ENCODE data around the gene ABLIM1.

Gene ABLIM1

DNA sequence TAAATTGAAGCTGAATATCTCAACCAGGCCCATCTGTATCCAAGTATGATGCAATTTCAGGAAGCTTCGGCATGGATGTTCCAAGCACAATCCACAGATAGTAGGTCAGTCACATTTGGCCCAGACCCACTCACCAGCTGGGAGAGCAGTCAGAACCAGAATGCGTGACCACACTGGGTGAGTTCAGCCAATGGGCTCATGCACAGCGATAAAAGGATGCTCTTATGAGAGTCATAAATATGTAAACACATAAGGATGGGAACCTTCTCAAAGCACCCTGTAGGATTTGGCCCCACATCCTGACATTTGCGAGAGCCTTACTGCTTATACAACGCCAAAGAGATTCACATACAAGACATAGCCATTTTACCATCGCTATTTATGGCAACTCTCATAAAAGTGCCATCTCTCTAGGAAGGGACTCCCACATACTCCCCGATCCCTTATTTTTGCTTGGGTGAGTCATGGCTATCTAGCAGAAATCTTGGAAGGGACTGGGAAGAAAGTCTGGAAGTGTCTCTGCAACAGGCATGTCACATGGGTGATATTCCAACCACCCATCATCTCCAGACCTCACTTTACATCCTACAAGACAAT is 256.8 kb downstream of the ABLIM1 start:
- no peak for DNase-seq

GRCh38 chr10:114400091-114400490 is 258.0 kb downstream of the ABLIM1 start:
- no peak for DNase-seq

- no peak for DNase-seq
These were observed 258.5 kb downstream of the ABLIM1 start for GRCh38 chr10:114399576-114399975.

DNA sequence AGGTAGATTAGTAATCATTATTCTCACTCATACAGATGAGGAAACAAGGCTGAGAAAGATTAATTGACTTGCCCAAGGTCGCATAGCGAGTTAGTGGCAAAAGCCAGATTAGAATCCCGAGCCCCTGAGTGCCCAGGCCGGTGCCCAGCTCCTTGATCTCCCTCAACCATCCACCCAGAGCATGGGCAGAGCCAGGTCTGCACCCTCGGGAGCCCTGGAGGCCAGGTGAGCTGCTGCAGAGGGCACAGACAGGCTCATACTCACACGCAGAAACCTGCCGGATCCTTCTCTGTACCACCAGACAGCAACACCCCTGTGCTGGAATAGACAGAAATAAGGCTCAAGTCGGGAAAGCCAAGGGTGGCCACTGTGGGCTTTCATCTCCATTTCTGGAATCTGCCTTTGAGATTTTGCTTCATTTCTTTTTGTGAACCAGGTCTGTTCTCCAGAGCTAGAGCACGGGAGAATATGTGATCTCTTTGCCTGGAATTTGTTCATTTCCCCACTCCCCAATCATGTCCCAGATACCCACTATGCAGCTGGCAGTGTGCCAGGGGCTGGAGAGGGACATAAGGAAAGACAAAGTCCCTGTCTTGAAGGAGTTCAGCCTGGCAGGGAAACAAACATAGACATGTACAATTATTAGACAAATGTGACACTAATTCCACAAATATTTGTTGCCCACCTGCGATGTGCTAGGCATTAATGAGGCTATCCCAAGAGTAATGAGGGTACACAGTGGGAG is 259.3 kb downstream of the ABLIM1 start:
- DNase-seq: no peak

DNA sequence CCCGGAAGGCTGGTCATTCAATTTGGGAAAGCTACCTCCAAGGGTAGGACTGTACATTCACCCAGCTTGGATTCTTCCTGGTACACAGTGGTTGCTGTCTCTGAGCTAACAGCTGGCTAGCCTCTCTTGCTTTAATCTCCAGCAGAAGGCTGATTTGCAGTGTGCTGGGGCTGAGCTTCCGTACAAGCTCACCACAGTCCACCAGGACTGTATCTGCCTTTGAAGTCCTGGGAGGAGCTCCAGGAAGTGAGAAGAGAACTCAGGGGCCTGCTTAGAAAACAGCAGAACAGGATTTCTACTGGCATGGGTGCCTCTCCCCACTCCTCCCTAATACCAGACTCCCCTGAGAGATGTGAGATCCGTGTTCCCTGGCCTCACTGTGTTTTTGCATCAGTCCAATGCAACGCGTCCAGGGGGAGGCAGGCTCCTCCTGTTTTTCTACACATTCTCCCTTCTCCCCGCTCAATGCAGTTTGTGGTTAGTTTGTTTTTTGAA is 260.4 kb downstream of the ABLIM1 start:
- no peak for DNase-seq

DNA sequence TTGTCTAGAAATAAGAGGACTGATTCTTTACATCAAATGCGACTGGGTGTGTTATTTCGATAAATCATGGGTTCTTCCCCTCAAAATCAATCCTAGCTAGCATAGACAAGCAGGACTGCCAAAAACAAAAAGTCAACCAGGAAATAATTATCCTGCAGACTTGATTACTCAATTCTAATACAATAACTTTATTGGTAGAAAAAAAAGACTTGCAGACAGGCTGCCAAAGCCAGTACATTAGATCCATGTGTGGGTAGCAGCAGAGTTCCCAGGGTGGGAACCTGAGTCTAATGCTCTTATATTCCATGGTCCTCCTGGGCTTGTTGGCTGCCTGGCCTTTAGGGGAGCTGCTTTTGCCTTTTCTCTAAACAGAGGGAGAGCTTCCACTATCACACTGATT is 261.6 kb downstream of the ABLIM1 start:
- no peak for DNase-seq

GRCh38 chr10:114395366-114396022 is 262.6 kb downstream of the ABLIM1 start:
- no peak for DNase-seq

- DNase-seq: no peak
These were observed 263.5 kb downstream of the ABLIM1 start for GRCh38 chr10:114394531-114394930.

- DNase-seq: no peak
These were observed 264.2 kb downstream of the ABLIM1 start for GRCh38 chr10:114393886-114394285.

DNA sequence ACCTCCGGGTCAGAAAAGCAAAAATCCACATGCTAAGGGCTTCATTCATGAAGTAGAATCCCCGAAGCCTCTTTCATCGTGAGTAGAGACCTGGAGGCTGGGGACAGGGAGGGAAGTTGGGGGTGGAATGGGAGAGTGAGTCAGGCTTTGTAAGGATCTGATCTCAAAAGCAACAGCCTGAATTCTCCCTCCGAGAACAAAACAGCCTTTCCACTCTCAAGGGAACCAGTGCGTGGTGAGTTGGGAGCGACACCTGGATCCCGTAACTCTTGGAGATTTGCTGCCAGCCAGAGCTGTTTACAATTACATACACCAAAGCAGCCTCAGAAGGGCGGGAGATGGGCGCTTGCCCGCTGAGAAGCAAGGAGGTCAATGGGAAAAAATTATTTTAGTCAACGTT is 264.6 kb downstream of the ABLIM1 start:
- DNase-seq: no peak

DNA sequence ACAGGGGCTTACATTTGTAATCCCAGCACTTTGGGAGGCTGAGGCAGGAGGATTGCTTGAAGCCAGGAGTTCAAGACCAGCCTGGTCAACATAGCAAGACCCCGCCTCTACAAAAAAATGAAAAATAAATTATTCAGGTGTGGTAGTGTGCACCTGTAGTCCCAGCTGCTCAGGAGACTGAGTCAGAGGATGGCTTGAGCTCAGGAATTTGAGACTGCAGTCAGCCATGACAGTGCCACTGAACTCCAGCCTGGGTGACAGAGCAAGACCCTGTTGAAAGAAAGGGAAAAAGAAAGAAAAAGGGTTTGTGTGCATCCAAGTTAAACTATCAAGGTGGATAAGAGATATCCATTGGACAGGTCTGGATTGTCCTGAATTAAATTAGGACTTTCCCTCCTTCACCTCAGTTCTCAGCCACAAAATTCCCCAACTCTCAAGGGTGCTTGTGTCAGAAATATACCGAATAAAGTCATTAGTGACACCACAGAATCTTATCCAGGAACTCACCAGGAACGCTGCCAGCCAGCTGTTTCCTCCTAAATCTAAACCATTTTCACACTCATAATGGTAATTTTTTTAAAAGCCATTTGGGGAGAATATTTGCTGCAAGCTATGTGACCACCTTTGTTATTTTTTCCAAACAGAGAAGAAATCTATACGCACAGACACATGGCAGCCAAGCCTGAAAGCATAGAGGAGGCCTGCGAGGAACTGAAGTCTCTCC is 265.8 kb downstream of the ABLIM1 start:
- DNase-seq: no peak

DNA sequence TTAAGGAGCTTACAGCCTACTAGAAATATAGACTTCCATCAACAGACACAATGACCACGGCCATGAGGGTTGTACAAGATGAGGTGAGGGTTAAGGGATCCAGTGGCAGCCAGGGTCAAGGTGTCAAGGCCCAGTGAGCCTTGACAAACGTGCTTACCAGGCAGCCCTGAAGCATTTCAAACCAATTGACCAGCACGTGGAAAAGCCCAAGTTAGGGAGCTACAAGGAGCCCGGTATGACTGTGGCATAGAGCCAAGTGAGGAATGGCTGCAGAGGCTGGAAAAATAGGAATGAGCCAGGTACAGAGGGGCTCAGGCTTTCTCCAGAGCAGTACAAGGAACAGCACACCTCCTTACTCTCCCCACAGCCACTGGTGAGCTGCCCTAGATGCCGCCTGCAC is 266.5 kb downstream of the ABLIM1 start:
- DNase-seq: no peak

DNA sequence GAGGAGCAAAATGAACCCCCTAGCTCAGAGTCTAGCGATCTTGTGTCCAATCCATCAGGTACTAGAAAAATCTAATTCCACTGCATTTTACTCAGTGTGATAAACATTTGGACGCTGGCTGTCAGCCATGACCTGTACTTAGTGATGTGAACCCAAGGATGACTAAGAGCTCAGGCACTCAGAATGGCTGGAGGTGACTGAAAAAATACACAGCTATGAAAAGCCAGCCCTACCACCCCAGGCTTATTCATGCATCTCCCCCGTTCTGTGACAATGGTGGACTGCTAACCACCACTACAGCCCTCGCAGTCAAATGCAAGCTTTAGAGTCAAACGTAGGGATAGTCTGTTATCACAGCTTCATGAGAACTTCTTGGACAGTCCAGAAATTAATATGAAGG is 268.6 kb downstream of the ABLIM1 start:
- no peak for DNase-seq

DNA sequence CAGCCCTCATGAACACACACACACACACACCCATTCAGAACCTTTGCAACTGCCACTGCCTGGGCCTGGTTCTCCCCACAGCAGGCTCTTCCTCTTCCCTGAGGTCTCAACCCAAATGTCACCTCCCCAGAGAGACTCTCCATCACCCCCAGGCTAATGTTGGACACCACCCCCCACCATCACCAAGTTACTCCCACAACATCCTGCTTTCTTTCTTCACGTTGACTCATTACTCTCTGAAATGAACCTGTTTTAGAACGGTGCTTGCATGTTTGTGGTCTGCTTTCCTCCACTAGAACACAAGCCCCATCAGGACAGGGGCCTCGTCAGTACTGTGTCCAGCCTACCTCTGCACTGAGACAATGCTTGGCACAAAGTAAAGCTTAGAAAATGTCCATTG is 269.8 kb downstream of the ABLIM1 start:
- DNase-seq: no peak

GRCh38 chr10:114387784-114388183 is 270.3 kb downstream of the ABLIM1 start:
- no peak for DNase-seq

GRCh38 chr10:114386452-114386851 is 271.6 kb downstream of the ABLIM1 start:
- no peak for DNase-seq

GRCh38 chr10:114385557-114385956 is 272.5 kb downstream of the ABLIM1 start:
- DNase-seq: no peak

GRCh38 chr10:114384601-114385000 is 273.5 kb downstream of the ABLIM1 start:
- no peak for DNase-seq

DNA sequence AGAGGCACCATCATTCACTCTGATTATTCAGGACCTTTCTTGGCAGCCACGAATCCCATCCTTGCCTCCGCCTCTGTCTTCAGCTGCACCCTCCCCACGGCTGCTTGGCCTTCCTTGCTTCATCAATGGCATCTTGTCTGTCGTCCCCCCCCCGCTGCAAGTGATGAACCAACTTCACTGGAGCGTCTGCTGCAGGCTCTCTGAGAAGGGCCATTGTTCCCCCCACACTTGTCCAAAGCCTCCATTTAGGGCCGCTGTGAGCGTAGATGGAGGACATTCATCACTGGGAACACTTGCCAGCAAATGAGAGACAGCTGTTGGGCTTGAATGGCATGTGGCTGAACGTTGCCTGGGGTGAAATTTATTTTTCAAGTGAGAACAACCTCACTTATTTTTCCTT is 273.9 kb downstream of the ABLIM1 start:
- DNase-seq: no peak
